Activated T-helper 1 cell treated with Interleukin-2 at 50 U/mL for 16 hours (primary cell): Measurements from ENCODE around the gene TBCD.

ENCODE experiments used
- DNase-seq: peaks from one replicate; pipeline ENCODE4 v3.0.0-alpha.2; 2020; ENCODE audit warnings: low read depth

TBCD gene

DNA sequence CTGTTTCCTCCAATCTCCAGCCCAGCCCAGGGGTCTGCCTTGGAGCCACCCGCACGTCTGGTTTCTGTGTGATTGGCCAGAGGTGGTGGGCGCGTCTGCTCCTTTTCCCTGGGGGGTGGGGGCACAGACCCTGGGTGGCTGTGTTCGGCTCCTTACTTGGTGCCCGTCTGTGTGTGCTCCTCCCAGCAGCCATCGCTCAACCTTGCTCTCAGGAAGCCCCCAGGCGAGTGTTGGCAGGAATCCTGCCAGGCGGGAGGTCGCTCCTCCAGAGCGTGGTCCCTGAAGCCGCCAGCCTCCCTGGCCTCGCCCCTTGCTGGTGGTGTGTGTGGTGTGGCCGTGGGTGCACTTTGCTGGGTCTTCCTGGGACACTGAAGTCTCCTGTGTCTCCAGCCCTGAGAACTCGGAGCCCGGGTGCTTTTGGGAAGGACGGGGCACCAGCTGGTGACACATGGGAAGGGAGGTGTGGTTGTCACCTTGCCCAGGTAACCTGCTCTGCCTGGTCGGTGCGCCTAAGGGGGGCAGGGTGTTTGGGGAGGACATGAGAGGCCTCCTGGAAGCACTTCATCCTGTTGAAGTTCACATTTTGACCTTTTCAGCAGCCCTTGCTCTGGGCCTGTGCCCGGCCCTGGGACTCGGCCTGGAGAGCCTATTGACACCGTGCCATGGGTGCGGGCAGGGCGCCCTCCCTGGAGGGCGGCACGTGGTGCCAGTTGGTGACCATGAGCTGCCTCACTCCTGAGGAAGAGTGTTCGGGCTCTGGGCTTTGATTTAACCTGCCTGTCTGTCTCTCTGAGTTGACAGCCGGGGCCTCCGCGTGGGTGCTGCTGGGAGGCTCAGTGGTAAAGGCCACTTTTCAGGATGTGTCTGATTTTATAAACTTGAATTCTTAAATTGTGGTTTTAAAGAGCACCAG lies 137.0 kb downstream of the TBCD start:
- no peak for DNase-seq

DNA sequence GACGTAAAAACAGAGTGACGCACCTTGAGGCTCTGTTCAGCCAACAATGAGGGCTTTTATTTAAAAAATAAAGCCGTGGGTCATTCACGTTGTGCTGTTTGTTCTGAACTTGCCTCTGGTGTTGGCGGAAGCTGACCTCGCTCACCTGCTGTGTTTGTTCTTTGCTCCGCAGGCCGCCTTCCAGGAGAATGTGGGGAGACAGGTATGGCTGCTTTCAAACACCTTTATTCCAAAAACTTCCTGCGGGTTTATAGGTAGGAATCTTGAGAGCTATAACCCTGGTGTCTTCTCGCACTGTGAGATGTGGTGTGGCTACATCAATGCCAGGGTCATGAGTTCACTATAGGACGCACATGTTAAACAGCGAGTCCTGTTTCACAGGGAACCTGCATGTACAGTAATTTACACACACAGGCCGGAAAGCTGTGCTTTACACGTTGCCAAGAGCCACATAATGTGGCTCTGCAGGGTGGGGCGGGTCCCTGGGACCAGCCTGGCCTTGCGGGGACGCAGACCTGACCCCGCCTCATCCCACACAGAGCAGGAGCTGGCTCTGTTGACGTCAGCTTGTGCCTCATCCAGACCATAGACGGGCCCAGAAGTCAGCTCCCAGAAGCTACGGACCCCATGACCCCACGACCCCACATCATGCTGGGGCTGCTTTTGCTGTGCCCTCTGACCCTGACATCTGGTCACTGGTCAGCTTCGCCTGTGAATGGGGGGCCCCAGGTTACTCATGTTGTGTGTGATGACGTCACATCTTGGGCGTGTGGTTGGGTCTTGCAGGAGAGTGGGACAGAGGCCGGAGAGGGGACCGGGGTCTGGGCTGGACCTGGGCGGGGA lies 137.9 kb downstream of the TBCD start:
- DNase-seq, result no peak

DNA sequence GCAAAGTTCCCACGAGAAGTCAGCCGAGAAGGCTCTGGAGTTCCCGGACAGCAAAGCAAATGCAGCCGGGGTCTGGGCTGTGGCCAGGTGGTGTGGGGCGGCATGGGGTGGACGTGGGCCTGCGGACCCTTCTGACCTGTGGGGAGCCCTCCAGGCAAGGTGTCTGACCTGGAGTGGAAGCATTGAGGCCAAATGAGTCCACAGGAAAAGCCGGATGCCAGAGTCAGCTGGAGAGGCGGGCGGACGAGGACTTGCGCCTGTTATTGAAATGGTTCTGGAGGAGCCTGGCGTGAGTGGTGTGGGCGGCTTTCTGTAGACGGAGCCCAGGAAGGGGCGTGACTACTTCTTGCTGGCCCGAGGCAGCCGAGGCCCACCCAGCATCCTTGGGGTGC lies 138.5 kb downstream of the TBCD start:
- DNase-seq, result no peak

DNA sequence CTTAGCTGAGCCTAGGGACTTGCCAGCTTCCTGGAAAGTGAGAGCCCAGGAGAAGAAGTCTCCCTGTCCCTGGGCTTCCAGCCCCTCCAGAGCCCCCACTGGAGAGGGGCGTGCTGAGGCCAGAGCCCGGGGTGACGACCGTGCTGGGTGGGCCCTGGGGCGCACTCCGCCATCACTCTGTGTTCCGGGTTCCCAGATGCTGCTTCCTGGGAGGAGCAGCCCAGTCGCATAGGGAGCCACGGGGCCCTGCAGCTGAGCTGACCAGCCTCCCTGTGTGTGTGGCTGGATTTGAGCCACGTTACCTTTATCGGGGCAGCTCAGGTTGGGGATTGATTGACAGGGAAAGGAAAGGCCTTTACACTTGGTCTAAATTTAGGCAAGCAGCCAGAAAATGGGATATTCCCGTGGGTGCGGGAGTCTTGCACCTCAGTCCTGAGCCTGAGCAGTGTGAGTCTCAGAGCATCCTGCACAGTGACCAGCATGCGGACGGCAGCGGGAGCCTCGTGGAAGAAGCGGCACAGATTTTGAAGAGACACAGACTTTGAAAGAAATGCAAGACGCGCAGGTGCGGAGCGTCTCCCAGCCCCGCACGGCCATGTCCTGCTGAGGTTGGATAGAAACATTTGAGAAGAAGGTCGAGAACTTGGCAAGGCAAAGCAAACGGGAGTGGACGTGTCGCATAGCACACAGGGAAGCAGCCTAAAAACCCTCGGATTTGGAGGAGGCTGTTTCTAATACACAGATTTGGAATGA lies 139.2 kb downstream of the TBCD start:
- DNase-seq, result no peak

DNA sequence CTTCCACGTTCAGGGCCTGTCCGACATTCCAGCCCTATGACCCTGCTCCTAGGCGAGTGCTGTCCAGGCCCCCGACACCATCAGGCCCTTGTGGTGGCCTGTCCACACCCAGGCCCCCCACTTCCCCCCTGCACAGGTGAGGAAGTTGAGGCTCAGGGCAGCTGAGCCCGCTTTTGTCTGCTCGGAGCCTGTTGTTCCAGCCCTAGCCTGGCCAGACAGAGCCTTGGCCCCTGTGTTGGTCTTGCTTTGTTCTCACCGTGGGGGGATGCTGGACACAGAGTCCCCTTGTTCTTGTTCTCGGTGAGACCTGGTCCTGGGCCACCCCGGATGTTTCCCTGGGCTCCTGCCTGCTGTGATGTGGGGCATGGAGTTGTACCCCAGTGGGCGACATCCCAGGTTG lies 140.0 kb downstream of the TBCD start:
- DNase-seq, result no peak

DNA sequence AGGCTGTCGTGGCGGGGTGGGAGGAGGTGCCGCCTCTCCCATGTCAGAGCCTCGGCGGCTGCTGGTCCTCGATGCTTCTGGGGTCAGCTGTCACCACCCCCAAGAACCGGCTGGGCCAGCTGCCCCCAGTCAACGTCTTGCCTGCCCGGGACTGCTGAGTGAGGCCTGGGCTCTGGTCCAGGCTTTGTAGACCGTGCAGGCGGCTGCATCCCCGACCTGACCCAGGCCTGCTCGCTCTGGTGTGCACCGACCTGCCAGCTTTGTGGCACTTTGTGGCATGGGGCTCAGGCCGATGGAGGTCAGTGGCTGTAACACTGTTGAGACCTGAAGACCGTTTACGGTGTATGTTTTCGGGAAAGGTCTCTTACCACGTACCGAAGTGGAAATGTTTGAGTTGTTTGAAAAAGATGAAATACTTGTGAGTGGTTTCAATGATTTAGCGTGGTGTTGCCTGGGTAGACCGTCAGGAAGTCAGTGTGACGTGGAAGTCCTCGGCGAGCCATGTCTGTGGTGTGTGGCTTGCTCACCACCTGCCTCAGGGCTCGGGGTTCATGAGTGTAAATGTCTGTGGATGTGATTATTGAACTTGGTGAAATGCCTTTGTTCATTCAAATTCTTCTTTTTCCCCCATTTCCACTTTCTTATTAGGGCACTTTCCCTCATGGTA lies 141.2 kb downstream of the TBCD start:
- DNase-seq, result peak; percentile 68

DNA sequence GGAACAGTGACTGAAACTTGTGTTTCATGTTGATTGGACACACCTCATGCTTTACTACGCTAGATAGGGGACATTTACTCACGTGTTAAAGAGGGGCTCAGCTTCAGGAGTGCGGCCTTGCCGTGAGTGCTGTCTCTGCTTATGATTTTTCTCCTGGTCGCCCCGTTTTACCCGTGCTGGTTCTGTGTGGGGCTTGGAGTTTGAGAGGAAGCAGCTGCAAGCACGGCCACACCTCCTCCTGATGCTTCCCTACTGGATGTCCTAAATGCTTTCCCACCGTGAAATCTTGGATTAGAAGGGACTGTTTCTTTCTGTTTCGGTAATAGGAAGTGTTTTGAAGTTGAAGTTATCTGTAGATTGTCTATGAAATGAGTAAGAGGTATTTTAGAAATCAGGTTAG lies 141.9 kb downstream of the TBCD start:
- DNase-seq, result no peak

DNA sequence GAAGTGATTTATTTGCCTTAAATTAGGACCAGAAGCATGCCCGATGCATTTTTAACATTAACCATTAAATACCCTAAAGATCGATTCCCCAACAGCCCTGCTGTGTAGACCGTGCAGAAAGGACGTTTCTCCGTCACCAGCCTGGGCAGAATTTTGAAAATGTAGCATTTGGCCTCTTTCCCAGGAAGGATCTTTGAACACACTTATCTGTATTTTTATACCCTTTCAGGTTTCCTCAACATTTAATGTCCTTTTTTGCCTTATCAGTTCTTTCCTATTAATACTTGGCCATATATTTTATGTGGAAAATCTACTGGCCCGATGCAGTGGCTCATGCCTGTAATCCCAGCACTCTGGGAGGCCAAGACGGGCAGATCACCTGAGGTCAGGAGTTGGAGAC lies 142.5 kb downstream of the TBCD start:
- no peak for DNase-seq

DNA sequence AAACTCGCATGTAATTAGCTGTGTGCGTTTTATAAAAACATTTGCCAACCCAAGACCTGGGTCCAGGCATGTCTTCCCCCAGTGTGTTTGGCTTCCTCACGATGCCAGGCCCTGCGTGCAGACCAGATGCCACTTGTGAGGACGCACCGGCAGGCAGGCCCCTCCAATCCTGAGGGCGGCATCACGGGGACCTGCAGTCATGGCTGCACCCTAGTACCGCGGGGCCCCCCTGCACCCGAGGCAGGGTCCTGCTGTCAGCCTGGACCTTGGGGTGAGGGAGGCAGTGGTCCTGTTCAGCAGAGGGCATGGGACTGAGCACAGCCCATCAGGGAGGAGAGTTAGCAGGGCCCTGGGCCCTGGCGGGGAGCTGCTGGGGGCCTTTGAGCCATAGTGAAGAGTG lies 143.2 kb downstream of the TBCD start:
- no peak for DNase-seq

DNA sequence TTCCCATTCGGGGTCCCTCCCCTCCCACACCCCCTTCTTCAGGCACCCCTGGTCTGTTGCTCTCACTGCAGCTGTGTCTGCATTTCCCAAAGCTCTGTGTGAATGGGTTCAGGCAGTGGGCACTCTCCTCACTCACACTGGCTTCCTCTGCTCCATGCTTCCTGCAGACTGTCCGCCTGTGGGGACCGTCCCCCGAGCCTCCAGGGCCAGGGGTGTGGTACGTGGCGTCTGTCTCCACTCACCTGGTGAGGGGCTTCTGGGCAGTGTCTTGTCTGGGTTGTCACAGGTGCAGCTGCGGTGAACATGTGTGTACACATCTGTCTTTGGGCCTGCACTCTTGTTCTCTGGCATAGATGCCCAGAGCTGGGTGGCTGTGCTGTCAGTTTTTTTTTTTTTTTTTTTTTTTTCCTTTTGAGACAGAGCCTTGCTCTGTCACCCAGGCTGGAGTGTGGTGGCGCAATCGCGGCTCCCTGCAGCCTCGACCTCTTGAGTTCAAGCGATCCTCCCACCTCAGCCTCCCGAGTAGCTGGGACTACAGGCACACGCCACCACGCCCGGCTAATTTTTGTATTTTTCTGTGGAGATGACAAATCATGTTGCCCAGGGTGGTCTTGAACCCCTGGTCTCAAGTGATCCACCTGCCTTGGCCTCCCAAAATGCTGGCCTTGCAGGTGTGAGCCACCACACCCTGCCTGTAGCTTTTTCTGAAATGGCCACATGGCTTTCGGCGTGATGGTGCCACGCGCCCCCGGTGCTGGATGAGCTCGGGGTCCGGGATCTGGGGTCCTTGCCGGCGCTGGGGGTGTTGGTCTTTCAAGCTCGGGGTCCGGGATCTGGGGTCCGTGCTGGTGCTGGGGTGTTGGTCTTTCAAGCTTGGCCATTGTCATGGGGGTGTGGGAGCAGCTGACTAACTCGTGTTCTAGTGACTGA lies 144.5 kb downstream of the TBCD start:
- no peak for DNase-seq

DNA sequence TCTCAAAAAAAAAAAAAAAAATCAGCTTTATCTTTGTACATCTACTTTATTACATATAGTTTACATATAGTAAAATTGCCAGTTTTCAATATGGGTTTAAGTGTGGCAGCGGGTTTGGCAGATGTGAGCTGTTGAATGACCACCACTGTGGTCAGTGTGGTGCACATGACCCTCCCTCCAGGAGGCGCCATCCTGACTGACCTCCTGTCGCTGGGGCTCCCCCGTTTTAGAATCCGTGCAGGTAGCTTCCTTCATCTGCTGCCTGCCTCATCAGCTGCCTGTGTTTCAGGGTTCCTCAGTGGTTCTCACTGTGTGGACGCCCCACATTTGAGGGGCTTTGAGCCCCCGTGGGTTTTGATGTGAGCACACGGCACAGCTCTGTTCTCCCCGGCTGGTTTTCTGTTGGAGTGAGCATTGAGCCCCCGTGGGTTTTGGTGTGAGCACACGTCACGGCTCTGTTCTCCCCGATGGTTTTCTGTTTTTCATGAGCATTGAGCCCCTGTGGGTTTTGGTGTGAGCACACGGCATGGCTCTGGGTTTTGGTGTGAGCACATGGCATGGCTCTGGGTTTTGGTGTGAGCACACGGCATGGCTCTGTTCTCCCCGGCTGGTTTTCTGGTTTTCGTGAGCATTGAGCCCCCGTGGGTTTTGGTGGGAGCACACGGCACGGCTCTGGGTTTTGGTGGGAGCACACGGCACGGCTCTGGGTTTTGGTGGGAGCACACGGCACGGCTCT lies 145.8 kb downstream of the TBCD start:
- no peak for DNase-seq

DNA sequence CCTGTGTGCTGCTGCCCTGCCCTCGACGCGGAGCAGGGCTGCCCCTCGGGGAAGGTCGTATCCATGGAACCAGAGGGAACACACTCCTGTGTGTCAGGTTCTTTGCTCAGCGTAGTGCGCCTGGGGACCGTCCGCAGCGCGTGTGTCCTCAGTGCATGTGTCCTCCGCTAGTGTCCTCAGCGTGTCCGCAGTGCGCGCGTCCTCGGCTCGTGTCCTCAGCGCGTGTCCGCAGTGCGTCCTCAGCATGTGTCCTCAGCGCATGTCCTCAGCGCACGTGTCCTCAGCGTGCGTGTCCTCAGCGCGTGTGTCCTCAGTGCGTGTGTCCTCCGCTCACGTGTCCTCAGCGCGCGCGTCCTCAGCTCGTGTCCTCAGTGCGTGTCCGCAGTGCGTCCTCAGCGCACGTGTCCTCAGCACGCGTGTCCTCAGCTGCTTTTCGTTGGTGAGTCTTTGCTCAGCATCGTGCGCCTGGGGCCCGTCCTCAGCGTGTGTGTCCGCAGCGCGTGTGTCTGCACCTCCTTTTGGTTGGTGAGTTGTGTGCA lies 147.2 kb downstream of the TBCD start:
- DNase-seq, result no peak

DNA sequence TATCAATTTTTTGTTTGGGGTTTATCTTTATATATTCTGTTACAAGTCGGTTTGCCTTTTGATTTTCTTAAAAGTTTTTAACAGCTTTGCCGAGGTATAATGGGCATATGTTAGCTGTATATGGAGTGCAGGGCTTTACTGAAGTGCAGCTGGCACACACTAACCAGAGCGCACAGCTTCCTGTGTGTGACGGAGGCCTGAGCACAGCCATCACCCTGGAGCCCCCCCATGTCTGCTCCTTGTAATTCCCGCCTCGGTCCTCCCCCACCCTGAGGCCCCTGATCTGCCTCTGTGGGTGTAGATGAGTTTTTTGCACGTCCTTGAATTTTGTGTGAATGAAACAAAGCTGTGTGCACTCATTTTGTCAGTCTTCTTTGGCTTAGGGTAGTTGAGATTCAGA lies 148.1 kb downstream of the TBCD start:
- no peak for DNase-seq

DNA sequence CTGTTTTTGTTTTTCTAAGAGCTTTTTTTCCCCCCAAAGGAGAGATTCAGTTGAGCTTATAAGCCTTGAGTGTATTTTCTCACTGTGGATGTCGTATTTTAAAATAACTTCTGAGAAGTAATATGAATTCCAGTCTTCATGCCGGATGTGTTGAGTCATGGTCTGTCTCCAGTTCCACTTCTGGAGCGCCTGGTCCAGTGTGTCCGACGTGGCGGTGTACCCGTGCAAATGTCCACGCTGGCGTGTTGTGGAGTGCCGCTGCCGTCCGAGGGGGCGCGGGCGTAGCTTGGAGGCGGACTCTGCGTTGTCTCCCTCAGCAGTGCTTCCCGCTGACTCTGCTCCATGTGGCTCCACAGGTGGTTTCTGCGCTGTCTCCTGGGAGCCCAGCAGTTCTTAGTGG lies 148.9 kb downstream of the TBCD start:
- no peak for DNase-seq

DNA sequence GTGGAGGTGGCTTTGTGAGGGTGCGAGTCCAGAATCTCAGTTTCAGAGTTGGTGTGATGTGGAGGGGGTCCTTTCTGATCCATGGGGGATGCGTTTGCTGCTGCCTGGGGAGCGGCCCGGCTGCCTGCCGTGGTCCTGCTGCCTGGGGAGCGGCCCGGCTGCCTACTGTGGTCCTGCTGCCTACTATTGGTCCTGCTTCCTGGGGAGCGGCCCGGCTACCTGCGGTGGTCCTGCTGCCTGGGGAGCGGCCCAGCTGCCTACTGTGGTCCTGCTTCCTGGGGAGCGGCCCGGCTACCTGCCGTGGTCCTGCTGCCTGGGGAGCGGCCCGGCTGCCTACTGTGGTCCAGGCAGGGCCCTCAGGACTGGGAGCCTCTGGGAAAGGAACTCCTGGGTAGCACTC lies 149.5 kb downstream of the TBCD start:
- no peak for DNase-seq

DNA sequence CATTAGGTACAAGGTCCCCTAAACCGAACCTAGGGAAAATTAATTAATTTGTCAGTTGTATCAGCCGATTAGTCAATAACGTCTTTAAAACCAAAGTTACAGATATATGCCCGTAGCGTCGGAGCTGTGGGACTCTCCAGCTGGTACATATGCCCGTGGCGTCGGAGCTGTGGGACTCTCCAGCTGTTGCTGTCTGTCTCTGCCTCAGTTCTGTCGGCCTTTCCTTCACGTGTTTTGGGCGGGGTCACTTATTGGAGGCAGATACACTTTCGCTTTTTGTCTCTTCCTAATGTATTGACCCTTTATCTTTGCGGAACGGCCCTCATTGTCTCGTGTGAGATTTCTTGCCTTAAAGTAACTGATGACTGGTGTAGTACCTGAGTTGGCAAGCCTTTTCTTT lies 150.0 kb downstream of the TBCD start:
- no peak for DNase-seq

DNA sequence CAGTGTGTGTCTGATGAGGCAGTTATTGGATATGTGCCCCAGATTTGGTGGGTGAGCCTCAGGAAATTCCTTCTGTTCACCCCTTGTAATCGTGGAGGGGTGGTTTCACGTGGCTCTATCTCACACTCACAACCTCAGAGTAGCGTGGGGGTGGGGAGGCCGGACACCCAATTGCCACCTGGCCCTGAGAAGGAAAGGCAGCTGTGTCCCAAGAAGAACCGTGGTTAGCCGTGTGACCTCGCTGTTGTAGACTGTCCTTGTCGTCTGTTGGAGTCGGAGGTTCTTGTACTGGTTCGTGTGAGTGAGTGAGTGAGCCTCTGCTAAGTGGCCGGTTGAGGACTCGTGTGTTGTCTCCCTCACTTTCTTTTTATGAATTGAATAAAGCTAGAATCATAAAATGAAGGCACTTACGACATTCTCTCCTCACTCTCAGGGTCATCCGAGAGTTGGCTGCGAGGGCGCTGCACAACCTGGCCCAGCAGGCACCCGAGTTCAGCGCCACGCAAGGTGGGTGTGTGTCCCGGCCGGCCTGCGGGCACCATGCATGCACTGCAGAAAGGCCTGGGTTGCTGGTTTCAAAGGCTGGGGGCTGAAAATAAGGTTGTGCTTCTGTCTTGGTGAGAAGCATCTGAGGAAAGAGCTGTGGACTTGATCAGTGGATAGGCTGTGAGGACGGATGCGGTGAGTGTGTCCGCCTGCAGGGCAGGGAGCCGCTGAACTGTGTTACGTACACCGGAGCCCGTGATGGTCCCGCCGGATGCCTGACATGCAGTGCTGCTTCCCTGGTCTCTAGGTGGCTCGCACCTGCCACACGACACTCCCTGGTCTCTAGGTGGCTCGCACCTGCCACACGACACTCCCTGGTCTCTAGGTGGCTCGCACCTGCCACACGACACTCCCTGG lies 151.4 kb downstream of the TBCD start:
- no peak for DNase-seq

DNA sequence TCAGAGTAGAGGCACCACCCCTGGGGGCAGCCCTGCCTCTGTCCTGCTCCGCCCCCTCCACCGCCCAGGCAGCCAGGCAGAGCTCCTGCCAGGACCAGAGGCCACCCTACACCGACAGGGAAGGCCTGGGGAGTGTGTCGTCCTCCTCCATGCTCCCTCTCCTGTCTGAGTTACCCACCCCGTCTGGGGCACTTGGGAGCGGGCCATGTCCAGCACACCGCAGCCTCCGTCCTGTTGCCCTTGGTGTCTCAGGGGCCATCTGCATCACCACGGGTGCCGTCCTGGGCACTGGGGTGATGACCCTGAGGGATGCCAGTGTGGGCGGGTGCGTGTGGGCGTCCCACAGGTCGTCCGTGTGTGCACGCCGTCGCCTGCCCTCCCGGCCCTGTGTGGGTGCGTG lies 153.3 kb downstream of the TBCD start:
- DNase-seq, result no peak
